DMS53 treated with DMSO at 0.1 percent for 48 hours (cell line): Measurements from ENCODE around the gene DCDC1.

ENCODE experiments used
- DNase-seq: peaks from one replicate; lab custom pipeline; 2025; ENCODE audit not compliant: unreplicated experiment; lab: John Stamatoyannopoulos, UW

DCDC1 gene

DNA sequence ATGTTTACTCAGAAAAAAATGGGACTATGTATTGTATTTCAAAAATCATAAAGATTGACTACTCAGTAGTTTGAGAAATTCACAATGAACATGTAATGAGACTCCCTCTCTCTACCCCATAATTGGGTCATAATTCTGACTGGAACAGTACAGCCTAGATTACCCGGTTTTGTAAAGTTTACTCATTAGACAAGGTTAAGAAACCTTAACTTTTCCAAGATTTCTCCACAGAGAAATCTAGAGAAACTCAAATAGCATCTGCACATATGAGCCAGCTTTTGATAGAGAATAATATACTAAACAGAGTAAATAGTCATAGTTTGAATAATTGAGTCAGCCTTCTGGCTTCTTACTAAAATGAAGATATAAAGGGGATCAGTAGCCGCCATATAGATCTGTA, 452.3 kb downstream of the DCDC1 start:
- DNase-seq, result no peak

GRCh38 chr11:30916764-30917163, 452.8 kb downstream of the DCDC1 start:
- no peak for DNase-seq

- no peak for DNase-seq
These were observed 455.3 kb downstream of the DCDC1 start for GRCh38 chr11:30914143-30914762.

DNA sequence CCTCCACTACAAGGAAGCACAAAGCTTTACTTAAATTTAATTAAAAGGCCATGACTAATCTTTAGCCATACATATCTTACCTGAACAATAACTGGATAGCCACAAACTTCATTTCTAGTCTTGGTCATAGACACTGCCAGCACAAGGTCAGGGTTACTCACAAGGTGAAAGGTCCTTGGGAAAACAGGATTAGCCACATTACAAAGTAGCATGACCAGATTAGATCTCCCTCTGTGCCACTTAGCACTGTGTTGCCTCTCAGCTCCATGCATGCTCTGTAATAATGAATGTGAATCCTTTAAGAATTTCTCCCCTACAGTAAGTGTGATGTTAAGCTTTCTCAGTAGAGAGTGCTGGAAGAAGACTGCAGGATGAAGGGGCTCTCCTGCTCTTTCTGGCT, 458.3 kb downstream of the DCDC1 start:
- DNase-seq, result no peak

DNA sequence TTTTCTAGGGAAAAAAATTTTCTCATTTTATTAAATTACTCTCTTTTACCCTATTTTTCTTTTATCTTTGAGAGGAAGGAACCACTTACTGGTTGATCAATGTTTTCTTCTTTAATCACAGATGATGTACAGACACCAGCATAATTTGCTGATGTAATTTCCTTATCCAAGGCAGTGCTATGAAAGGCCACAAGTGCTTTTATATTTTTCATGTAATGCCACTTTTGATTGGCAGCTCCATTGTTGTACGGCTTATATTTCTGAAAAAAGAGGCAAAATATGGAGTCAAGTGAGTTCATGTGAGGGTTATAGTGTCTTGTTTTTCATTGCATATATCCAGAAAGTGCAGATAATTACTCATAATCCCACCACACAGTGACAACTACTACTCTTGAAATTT, 460.7 kb downstream of the DCDC1 start:
- DNase-seq, result no peak

- no peak for DNase-seq
These were observed 461.3 kb downstream of the DCDC1 start for GRCh38 chr11:30908272-30908671.

- no peak for DNase-seq
These were observed 466.6 kb downstream of the DCDC1 start for GRCh38 chr11:30902929-30903328.

- no peak for DNase-seq
These were observed 474.5 kb downstream of the DCDC1 start for GRCh38 chr11:30895046-30895445.

DNA sequence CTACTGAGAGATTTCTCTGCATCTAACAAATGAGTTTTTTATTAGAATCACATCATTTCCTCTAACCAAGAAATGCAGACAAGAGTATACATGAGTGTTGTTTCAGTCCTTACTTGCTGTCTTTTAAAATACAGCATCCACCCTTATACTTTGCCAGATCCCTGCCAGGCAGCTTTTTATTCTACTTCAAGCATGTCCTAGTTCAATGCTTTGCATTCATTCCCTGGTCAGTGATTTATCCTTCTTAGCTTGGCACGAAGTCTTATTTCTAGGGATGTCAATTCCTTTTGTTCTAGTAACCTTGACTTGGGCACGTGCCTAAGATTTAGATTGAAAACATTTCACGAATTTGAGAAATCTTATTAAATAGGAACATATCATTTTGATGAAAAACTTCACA, 476.2 kb downstream of the DCDC1 start:
- DNase-seq, result no peak

DNA sequence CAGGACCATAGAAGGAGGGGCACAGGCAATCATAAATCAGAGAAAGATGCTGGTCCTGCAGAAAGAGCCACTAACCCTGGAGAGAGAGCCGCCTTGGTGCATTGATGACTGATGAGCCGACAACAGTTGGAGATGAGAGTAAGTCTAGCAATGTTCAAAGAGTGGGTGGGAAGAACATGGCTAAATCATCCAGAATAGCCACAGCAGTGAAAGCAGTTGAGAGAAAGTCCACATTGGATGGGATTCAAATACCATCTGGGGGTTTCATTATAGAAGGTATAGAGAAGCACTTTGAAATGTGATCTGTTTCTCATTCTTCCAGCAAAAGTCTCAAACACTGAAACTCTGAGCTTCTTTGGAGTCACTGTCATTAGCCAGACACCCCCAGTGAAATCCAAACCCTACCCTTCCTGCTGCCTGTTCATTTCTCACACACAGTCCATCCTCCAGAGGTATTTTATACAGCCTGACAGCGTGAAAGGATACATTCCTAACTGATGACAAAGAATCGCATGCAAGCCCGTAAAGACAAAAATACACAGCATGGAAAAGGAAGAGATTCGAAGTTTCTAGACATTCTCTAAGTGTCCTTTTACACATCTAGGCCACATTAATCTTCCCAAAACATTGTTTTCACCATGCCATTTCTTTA, 480.3 kb downstream of the DCDC1 start:
- no peak for DNase-seq

DNA sequence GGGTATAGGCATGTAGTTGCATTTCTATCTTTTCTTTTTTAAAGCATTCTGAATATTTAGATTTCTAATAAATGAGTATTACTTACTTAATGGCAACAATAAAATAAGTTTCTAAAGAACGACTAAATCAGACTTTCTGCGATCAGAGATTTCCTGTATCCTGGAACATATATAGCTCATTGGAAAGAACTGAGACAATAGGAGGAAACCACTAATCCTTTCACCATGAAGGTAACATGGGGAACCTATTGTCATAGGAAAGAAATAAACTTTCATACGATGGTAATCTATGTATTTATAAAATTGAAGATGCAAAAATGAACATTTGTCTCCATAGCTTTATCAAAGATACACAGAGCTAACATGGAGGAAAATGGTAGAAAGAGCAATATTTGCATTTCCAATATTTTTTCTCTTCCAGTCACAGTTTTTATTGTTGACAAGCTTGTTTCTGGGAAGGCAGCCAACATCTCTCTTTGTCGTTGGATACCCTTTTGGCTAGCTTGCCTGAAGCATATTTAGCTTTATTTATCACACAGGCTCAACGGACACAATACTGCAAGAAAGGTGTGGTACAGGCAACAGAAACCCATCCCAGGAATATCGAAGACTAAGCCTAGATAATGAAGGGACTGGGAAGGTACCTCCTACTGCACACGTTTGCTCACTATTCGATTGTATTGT, 490.1 kb downstream of the DCDC1 start:
- DNase-seq, result peak; percentile 27

- DNase-seq, result no peak
These were observed 491.1 kb downstream of the DCDC1 start for GRCh38 chr11:30878400-30878799.

DNA sequence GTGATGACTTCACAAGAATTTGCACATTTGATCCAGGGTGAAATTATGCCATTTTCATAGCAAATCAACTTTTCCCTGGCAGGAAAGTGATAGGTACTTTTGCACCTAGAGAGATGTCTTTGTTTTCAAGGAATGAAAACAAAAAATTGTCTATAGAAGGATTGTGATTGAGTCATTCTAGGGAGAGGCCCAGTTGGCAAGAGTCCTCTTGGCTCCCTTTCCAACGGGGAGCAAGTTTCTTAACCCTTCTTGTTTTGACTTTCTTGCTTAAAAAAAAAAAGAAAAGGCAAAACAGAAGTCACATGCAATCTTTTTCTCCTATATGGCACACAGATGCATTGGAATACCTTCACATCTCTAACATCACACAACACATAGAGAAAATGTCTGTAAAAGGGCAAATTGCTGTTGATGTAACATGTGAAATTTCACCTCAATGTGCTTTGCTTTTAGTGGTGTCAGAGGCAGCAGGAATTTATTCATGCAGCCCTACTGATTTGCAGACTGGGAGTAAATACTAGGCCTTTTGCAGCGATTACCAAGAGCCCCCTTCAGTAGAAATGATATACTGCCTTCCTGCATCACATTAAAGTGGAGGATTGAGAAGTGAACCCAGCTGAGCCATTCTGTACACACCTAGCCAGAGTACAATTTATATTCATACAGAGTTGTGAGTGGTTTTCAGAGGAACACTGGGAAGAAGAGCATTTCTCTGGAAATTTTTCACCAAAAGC, 492.7 kb downstream of the DCDC1 start:
- no peak for DNase-seq

DNA sequence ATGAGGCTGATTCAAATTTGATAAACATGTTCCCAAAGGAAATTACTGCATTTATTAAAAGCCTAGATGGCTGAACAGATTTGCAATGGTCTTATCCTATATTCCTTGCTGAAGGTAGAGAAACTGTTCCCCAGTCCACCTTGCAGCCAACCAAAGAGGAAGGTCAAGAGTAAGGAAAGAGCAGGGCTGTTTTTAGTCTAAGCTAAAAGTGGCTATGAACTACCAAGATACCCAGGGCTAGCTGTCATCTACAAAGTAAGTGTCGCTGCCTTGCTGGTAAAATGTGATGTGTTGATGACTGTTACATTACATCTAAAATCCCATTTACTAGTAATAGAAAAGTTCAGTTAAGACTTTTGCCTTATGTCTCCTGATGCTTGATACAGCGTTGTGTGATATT, 493.3 kb downstream of the DCDC1 start:
- DNase-seq, result no peak

- DNase-seq, result no peak
These were observed 493.7 kb downstream of the DCDC1 start for GRCh38 chr11:30875806-30876205.

DNA sequence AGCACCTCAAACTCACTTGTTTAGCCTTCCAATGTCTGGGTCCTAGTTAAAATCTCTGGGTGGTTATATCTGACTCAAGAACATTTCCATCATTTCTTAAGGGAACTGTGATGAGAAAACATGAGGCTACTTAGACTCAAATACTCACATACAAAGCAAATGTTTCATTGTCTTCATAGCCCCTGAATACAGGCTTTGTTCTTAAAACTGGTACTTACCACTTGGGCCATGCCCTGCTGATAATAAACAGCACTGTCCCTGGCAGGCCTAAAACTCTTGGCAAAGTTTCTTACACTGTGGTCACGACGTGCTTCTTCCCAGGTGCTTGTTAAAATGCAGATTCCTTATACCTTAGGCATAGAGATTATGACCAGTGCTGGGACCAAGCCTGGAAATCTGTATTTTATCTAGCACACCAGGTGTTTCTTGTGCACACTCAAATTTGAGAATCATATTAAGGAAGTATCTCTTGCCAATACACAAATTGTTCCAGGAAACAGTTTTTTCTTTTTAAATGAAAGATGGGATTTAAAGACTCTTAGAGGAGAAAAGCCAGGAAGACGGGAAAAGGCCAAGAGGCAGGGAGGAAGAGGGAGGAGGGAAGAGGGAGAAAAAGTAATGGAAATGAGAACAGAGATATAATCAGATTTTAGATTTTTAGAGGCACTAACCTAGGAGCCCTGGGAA, 495.5 kb downstream of the DCDC1 start:
- DNase-seq, result no peak

GRCh38 chr11:30868626-30869081, 500.9 kb downstream of the DCDC1 start:
- DNase-seq, result no peak

DNA sequence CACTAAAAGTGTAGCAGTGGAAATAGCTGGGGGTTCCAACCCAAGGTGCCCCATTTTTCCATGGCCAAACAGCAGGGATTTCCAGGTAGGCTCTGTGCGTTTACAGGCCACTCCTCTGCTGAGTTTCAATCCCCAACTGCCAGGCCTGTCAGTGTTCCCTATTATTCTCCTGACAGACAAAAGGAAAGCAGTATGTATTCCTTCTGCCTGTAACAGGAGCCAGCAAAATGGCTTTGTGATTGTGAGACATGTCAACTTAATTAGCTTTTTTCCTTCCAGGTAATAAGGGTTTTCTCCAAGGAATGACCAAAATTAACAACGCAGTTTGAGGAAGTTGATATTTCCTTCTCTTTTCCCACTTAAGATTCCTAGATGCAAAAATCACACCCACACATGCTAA, 506.3 kb downstream of the DCDC1 start:
- DNase-seq, result no peak

GRCh38 chr11:30861531-30861930, 508.0 kb downstream of the DCDC1 start:
- no peak for DNase-seq

DNA sequence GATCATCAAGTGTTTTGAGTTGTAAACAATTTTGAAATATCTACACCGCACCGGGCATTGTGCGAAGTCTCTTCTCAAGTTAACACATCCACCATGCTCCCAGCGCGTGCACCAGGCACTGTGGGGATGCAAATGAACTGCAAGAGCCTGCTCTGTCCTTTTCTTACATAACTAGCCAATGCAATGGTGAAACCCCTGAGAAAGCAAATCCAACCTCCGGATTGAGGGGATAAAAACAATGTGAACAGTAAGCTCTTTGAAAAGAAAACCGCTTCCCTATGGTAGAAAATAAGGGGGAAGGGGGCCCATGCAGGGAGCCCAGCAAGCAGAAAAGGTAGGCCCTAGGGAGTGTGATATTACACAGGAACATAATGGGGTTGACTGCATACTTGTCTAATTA, 508.5 kb downstream of the DCDC1 start:
- no peak for DNase-seq

GRCh38 chr11:30860146-30860545, 509.4 kb downstream of the DCDC1 start:
- no peak for DNase-seq
